ENCODE data around the gene ANK2.
A peak's percentile ranks its signal among the peaks of the same experiment; 100 is the strongest.

The ANK2 gene

GRCh38 chr4:113288257-113288656 is 238.8 kb downstream of the ANK2 start:
- FAIRE-seq (no peak), DNase-seq (ENCODE audit: low spot score) (no peak)

- DNase-seq (ENCODE audit: low spot score) (no peak), FAIRE-seq (peak; percentile 32)
Observed at GRCh38 chr4:113288696-113289095, 239.2 kb downstream of the ANK2 start.

GRCh38 chr4:113289766-113290165 is 240.3 kb downstream of the ANK2 start:
- DNase-seq (ENCODE audit: low spot score) (no peak), FAIRE-seq (no peak)

GRCh38 chr4:113290666-113291065 is 241.2 kb downstream of the ANK2 start:
- no peak for FAIRE-seq

GRCh38 chr4:113292371-113293042 is 243.1 kb downstream of the ANK2 start:
- no peak for FAIRE-seq
- DNase-seq (ENCODE audit: low spot score): no peak

More at GRCh38 chr4:113290666-113291065, 241.2 kb downstream of the ANK2 start:
- DNase-seq (ENCODE audit: low spot score): no peak

DNA sequence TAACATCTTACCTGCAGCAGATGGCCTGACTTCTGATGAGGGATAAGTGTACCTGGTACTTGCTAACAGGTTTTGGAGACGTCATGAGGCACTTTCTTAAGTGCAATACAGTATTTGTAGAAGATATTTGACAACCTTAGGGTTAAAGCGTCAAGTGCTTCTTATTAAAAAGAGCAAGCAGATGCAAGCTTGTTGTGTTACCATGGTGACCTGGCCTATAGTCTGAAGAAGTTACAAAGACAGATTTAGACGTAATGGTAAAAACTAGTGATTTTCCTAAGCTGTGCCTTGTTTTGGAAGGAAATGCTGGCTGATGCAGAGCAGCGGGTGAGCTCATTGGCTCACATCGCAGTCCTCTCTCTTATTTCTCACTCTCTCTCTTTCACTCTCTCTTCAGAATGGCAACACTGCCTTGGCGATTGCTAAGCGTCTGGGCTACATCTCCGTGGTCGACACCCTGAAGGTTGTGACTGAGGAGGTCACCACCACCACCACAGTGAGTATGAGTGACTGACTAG is 243.6 kb downstream of the ANK2 start:
- FAIRE-seq (no peak), DNase-seq (ENCODE audit: low spot score) (no peak)

- no peak for FAIRE-seq
- DNase-seq (ENCODE audit: low spot score): no peak
Observed at GRCh38 chr4:113293674-113294073, 244.2 kb downstream of the ANK2 start.

- DNase-seq (ENCODE audit: low spot score) (no peak), FAIRE-seq (no peak)
Observed at GRCh38 chr4:113294908-113295307, 245.5 kb downstream of the ANK2 start.

- peak; percentile 55 for FAIRE-seq
- peak; percentile 36 for DNase-seq (ENCODE audit: low spot score)
Observed at GRCh38 chr4:113300471-113300928, 251.0 kb downstream of the ANK2 start.

DNA sequence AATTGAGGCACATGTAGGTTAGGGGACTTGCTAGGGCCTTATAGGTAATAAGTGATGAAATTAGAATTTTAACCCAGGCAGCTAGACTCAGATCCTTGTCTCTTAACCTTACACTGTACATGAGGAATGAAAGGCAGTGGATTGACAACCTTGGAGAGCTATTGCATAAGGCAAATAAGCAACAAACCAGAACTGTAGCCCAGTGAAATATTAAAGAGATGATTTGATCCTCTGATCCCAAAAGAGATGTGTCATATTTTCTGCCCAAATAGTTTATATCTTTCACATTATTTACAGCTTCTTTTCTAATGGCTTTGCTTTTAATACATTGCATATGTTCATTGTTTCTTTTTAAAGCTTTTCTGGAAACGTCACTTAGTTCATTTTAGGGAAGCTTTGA is 252.6 kb downstream of the ANK2 start:
- FAIRE-seq (no peak), DNase-seq (ENCODE audit: low spot score) (no peak)

DNA sequence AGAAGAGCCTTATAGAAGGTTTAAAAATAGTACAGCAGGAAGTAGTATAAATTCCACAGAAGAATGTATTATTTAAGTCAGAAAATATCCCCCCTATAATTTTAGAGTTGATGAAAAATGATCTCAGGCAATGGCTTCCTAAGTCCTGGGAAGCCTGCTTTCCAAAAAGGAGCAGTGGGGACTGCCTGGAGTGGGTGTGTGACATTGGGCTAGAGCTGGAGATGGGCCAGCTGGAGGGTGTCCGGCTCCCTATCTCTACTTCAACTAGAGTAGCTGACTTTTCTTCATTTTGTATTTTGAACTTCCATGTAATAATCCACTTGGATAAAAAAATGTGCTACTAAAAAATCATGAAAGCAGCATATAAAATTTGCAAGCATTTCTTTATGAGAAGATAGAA is 253.9 kb downstream of the ANK2 start:
- DNase-seq (ENCODE audit: low spot score) (no peak), FAIRE-seq (no peak)

DNA sequence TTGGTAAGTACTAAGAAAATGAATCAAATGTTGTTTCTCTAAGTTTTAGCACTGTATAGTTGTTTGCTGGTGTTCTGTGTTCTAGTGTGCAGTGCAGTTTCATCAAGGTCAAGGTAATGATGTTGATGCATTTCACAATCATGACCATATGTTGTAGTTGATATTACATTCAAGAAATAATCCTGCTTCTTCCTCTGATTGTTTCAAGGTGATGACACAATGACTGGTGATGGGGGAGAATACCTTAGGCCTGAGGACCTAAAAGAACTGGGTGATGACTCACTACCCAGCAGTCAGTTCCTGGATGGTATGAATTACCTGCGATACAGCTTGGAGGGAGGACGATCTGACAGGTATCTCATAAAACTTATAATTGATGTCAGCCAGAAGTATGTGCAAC is 261.6 kb downstream of the ANK2 start:
- DNase-seq (ENCODE audit: low spot score) (no peak), FAIRE-seq (peak; percentile 62)

DNA sequence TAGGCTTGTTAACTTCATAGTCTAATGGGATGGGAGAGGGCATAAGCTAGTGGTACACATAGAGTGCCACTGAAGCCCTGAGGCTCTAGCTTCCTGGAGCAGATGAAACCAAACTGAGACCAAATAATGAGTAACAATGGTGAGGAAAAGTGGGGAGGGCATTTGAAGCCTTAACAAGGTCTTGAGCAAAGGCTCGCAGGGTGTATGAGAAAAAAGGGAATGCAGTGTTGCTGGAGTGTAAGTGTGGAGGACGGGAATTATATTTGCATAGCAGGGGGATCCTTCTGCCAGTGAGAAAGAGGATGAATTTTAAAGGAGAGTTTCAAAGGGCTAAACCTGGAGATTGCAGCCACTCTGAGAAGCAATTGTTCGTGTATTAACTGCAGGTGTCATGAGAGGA is 263.1 kb downstream of the ANK2 start:
- no peak for FAIRE-seq
- DNase-seq (ENCODE audit: low spot score): no peak

GRCh38 chr4:113314426-113314825 is 265.0 kb downstream of the ANK2 start:
- DNase-seq (ENCODE audit: low spot score) (no peak), FAIRE-seq (no peak)

- FAIRE-seq (no peak), DNase-seq (ENCODE audit: low spot score) (no peak)
Observed at GRCh38 chr4:113316879-113317278, 267.4 kb downstream of the ANK2 start.

GRCh38 chr4:113317523-113317922 is 268.1 kb downstream of the ANK2 start:
- no peak for FAIRE-seq
- DNase-seq (ENCODE audit: low spot score): no peak

GRCh38 chr4:113322736-113323135 is 273.3 kb downstream of the ANK2 start:
- DNase-seq (ENCODE audit: low spot score) (no peak), FAIRE-seq (no peak)

DNA sequence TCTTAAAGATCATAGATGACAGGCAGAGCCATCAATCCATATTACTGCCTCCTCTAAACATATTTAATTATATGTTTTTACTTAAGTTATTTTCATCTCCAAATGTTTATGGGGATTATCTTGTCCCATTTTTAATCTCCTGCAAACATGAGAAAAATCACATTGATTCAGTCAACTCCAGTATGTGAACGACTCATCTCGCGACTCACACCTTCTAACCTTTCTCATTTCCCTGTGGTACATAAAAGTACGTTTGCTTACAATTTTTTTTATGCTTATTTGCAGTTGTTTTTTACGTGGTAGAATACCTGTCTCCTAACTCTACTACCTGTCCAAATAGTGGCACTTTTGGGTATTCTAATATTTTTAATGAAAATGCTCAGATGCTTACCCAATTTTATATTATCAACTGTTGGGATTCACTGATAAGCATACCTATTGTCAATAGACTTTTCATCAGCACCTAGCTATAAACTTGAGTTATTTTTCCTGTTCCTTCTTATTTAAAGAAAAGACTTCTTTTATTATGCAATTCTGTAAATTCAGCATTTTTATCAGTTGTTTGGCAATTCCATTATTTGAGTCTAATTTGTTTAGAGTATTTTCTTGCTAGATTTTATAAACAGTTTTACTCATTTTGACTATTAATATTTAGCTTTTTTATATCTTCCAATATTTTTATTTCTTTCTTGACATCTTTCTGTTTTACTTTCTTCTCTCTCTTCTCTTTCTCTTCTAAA is 276.6 kb downstream of the ANK2 start:
- FAIRE-seq: no peak
- no peak for DNase-seq (ENCODE audit: low spot score)

GRCh38 chr4:113327494-113327893 is 278.0 kb downstream of the ANK2 start:
- FAIRE-seq: no peak
- DNase-seq (ENCODE audit: low spot score): no peak

- FAIRE-seq (no peak), DNase-seq (ENCODE audit: low spot score) (peak; percentile 23)
Observed at GRCh38 chr4:113328514-113328913, 279.1 kb downstream of the ANK2 start.

- no peak for FAIRE-seq
- no peak for DNase-seq (ENCODE audit: low spot score)
Observed at GRCh38 chr4:113330200-113330599, 280.7 kb downstream of the ANK2 start.

GRCh38 chr4:113331811-113332210 is 282.4 kb downstream of the ANK2 start:
- no peak for FAIRE-seq
- no peak for DNase-seq (ENCODE audit: low spot score)

DNA sequence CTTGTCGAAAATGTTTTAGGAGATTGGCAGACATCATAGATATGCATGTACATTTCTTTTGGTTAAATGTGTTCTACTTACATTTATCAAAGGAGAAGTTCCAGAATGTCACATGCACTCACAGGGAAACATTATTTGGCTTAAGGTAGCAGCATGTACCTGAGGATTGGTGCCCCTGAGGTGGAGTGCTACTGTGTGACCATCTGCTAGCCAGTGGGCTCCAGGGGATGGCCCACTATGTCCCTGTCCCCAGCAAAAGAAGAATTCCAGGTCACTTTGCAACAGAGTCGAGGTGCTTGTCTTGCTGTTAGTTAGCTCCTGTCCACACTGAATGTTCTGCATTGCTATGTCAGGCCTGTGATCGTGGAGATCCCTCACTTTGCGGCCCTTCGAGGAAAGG is 283.2 kb downstream of the ANK2 start:
- FAIRE-seq (no peak), DNase-seq (ENCODE audit: low spot score) (no peak)

Measured in urothelium cell line (cell line).